SK-N-SH treated with all-trans-retinoic acid at 6 μM for 48 hours (cell line): ENCODE results near the gene UPP2.

Experiments
- ARNTL ChIP-seq: fragments of 450-650 bp; formaldehyde crosslinking; IDR thresholded peaks from 2 replicates; pipeline ENCODE4 v1.5.0; 2020; ENCODE audit warnings: low read depth, mild to moderate bottlenecking, moderate library complexity, borderline replicate concordance
- TOX ChIP-seq: fragments of 250-450 bp; sonication (Bioruptor Pico); IDR thresholded peaks from 2 replicates; pipeline ENCODE4 v1.8.0; 2021; ENCODE audit warnings: mild to moderate bottlenecking, moderate library complexity, borderline replicate concordance
- ZFP30 ChIP-seq: fragments of 450-650 bp; formaldehyde crosslinking; IDR thresholded peaks from 2 replicates; pipeline ENCODE4 v1.5.0; 2022; ENCODE audit warnings: mild to moderate bottlenecking, moderate library complexity
- ZNF70 ChIP-seq: fragments of 450-650 bp; formaldehyde crosslinking; IDR thresholded peaks from 2 replicates; pipeline ENCODE4 v1.5.0; 2020; ENCODE audit warnings: mild to moderate bottlenecking, moderate library complexity

- TF ChIP-seq ZFP30 (CRISPR knock-in tag) (no peak), ARNTL (no peak), TOX (no peak), ZNF70 (CRISPR knock-in tag) (no peak)
Measured at GRCh38 chr2:158131919-158132566, 30.4 kb downstream of the UPP2 start.
